H1 (cell line): ENCODE measurements around the gene NDUFA1. TPM values are rescaled to one million over a fixed set of nuclear protein-coding genes. Genes with fewer than 3 reads are reported as not detected.

Source experiments
- CHD7 ChIP-seq: fragments of 300-600 bp; sonication (generic); IDR thresholded peaks from 2 replicates; pipeline ENCODE4 v1.7.1; 2012; ENCODE audit warnings: low read length, moderate library complexity, mild to moderate bottlenecking, inconsistent platforms; ENCODE audit not compliant: insufficient replicate concordance
- polyA plus RNA-seq, 7 experiments: library from polyadenylated mRNA; depleted of rRNA in 3 of 7; stranded (reverse) in 5 of 7; unstranded in 2 of 7; fragments of >200 nt in 5 of 7; fragments of 200-250 nt in 2 of 7; gene quantifications; 1 replicate in 5 of 7; 2 replicates in 1 of 7; 4 replicates in 1 of 7; pipeline versions ENCODE4 v1.2.1 to v1.2.3, GENCODE V29; 2011 to 2013; ENCODE audit warnings: missing spikeins in 2 of 7, mixed read lengths in 2 of 7
- total RNA-seq: library from RNA; stranded (reverse); fragmentation: NEBNext Ultra II Directional; extraction: Animal tissue kit (Norgen Biotek cat#: 25700); gene quantifications from 2 replicates; pipeline ENCODE4 v1.2.1, GENCODE V29; 2021

Gene NDUFA1
- total and polyA plus RNA-seq, 2 of the 8 experiments (the other 6 are each of a cell fraction or from before 2014, with no cell fraction given) = 65.6 to 69.7 TPM

GRCh38 chrX:119853444-119853843, 18.2 kb upstream of the NDUFA1 start (continued):
- TF ChIP-seq CHD7 = no peak
